ENCODE data around the gene ADAM15.

ADAM15 gene

GRCh38 chr1:155086856-155087535 lies 35.9 kb downstream of the ADAM15 start:
- no peak for DNase-seq

DNA sequence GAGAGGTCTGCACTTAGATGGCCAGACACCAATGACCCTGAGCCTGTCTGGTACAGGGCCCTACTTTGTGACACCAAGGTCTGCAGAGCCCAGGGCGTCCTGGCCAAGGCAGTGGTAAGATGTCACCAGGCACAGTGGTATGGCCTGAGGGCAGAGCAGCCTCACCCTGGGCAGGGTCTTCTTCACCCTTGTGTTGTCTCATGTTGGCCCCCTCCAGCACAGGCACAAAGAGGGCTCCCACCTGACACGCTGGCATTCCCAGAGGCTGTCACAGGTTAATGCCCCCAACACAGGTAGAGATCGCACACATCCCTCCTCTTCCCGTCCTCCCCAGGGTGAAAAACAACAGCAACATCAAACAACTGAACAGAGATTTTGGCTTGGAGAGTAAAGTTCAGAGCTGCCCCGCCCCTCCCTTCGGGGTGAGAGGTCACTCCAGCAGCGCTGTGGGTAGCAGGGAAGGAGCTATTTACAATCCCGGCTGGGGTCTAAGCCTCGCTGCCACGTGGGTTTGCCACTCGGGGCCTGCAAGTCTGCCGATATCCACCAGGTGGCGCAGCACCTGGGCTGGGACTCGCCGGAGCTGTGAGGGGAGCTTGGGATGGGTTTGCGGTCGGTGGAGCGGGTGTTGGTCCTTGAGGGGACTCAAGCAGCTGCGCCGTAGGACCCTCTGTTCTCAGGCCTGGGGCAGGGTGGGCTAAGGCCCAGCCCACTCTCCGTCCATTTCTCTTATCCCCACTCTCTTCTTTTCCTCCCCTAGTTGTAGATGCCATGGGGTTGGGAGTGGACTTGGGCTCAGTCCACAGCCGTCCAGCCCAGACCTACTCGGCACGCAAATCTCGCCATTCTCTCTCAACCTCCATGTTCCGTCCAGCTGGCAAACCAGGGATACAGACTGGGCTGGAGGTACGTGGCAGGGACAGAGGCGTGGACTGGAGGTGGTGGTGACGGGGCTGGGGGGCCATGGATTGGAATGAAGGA lies 40.2 kb downstream of the ADAM15 start:
- no peak for DNase-seq

GRCh38 chr1:155092131-155092530 lies 41.0 kb downstream of the ADAM15 start:
- no peak for DNase-seq

DNA sequence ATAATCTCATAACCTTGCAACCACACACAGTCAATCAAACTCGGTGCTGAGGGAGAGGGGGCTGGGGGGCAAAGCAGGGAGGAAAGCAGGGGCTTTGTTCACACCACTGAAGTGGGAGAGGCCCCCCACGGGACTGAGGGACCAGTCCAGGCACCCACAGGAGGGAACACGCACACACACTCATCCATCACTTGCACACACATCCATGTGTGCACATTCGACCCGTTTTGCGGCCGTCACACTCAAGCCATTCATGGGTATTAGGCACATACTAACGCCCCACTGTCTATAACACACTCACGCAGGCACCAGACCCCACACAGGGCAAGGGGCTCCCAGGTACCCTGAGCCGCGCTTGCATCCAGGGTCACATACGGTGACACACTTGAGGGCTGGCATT lies 41.5 kb downstream of the ADAM15 start:
- DNase-seq: no peak

DNA sequence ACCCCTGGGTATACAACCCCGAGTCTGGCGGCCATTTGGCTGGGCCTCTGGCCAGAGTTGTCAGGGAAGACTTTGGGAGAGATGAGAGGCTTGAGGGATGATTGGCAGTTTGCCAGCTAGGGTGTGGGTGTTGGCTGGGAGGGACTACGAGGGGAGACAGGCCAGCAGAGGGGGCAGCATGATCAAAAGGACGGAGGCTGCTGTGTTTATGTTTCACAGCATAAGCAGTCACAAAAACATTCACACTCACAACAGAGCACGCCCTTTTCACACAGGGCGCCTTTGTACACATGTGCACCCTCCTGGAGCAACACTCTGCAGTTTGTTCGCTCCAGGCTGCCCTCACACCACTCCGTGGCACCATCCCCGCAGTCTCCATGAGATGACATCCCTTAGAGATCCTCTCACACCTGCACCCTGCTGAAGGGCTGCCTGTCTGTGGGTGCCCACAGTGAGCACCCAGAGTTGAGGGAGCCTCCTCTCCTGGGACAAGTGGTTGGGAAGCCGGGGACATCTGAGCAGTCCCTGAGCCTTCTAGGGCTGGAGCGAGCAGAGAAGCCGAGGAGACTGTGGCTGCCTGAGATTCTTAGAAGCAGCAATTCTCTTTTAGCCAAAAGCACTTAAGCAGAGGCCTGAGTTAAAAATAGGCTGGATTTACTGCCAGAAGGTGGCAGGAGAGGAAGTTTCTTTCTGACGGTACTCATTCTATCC lies 43.0 kb downstream of the ADAM15 start:
- DNase-seq: no peak

DNA sequence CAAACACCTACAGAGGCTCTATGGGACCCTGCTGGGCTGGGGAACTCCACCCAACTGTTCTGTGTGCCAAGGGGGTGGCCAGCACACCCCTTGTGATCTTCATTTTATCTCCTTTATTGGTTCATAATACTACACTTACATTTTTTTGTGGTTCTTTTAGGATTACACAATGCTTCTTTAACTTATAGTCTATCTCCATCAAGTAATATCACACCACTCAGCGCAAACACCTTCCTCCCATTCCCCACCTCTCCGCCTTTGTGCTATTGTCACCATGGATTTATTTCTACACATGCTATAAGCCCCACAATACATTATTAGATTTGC lies 43.5 kb downstream of the ADAM15 start:
- no peak for DNase-seq

- DNase-seq: no peak
Measured at GRCh38 chr1:155099331-155099730, 48.2 kb downstream of the ADAM15 start.

GRCh38 chr1:155103325-155103724 lies 52.2 kb downstream of the ADAM15 start:
- no peak for DNase-seq

- no peak for DNase-seq
Measured at GRCh38 chr1:155104605-155105534, 53.8 kb downstream of the ADAM15 start.

DNA sequence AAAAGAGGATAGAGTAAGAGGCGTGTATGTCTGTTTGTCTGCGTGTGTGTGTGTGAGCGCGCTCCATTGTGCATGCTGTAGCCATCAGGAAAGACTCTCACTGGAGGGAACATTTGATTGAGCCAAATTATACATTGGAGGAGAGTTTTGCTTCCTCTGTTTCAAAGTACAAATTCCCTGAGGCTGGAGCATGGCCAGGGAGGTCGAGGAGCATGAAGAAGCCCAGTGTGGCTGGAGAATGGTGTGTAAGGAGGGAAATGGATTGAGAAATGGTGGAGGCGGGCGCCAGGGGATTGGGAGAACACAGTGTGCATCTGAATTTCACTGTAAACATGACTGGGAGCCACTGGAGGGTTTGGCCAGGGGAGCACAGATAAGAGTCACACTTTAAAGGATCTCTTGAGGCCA lies 54.5 kb downstream of the ADAM15 start:
- DNase-seq: no peak

DNA sequence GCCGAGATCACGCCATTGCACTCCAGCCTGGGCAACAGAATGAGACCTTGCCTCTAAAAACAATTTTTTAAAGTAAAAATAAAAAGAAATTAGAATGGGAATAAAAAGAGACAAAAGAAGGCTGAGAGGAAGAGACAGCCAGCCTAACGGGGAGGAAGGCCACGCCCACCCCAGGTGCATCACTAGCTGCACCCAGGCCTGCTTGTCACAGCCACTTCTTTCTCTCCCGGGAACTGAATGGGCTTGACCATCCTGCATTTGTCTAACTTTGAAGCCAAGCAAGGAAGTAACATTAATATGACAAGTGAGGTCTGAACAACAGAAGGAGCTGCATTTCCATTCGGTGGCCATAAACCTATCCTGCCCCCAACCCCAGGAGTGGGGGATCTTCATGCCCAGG lies 55.7 kb downstream of the ADAM15 start:
- no peak for DNase-seq

- DNase-seq: no peak
Measured at GRCh38 chr1:155107309-155108264, 56.5 kb downstream of the ADAM15 start.

- DNase-seq: no peak
Measured at GRCh38 chr1:155108296-155108695, 57.2 kb downstream of the ADAM15 start.

DNA sequence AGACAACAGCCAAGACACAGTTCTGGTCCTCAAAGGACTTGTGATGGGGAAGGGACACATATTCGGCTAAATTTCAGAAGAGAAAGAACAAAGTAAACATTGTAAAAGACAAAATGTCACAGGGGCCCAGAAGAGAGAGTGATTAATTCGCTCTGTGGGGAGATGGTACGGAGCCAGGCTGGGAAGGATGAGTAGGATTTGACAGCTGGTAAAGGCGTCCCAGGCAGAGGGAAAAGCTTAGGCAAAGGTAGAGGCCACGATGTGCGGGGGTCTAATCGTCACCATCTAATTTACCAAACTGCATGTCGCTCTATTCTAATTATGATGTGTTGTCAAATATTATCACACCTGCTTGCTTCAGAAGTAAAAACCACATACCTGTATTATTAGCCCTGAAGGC lies 59.3 kb downstream of the ADAM15 start:
- no peak for DNase-seq

DNA sequence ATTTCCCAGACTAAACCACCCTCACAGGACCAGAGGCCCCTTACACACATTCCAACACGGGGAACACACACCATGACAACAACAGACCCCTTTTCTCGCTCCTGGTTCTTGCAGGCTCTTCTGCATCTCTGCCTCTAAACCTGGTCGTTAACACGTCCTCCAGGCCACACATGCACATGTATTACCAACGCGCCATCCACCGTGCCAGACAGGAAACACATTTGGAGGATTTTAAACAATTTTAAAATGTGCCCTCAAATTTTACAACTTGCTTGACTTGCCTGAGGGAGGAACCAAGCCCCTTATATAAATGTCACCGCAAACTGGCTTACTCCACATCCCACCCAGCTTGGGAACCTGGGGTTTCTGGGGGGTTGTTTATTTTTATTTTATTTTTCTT lies 59.7 kb downstream of the ADAM15 start:
- DNase-seq: no peak
